Colonic mucosa (tissue), 4 donors: Measurements from ENCODE around the gene COL6A2. TPM values are rescaled to one million over a fixed set of nuclear protein-coding genes. Genes with fewer than 3 reads are reported as not detected.

ENCODE experiments used
- DNase-seq: peaks from one replicate; pipeline ENCODE4 v3.0.0-alpha.2; 2020
- H3K27ac ChIP-seq: fragments of 200-600 bp; one replicate; pipeline ENCODE4 v1.8.0; 2021
- H3K27me3 ChIP-seq: fragments of 200-600 bp; one replicate; pipeline ENCODE4 v1.8.0; 2021
- H3K36me3 ChIP-seq: fragments of 200-600 bp; one replicate; pipeline ENCODE4 v1.8.0; 2021
- H3K4me1 ChIP-seq: fragments of 200-600 bp; one replicate; pipeline ENCODE4 v1.8.0; 2021; ENCODE audit warnings: mild to moderate bottlenecking
- H3K4me3 ChIP-seq: fragments of 200-600 bp; one replicate; pipeline ENCODE4 v1.8.0; 2021
- H3K9ac ChIP-seq, 2 donors: one replicate each; pipeline ENCODE4 v1.7.0; 2013; ENCODE audit warnings: control low read depth in 2 of 2, low read depth in 2 of 2, low read length in 2 of 2
- H3K9me3 ChIP-seq: fragments of 200-600 bp; one replicate; pipeline ENCODE4 v1.8.0; 2021
- CTCF ChIP-seq: fragments of 200-600 bp; IDR thresholded peaks from one replicate; pipeline ENCODE4 v1.8.0; 2022; ENCODE audit warnings: antibody characterized with exemption, mild to moderate bottlenecking
- intact Hi-C: fragments of 100-400 bp; cut with DNase I; formaldehyde crosslinking; loops from one replicate; pipeline ENCODE4 v1.14.1; 2022
- total RNA-seq, 2 donors: library from RNA; stranded (reverse); fragmentation: NEBNext Ultra II Directional in 1 of 2; extraction: Animal tissue kit (Norgen Biotek cat#: 25700) in 1 of 2; gene quantifications; one replicate each; pipeline ENCODE4 v1.2.1, GENCODE V29; 2021
- donor health status: healthy.
- donor health status: DM: no; HTN: no; CAD: no.
- donor health status: DM: no; HTN: no; CAD: no.

Gene COL6A2
- 100 to 1,000 TPM in 1 of 2 donors, 10 to 100 TPM in 1; 55.7 to 190 TPM for total RNA-seq

- Histone ChIP-seq H3K9me3 (no peaks in the 10 kb centered on the region), H3K27me3 (peaks cover 22% of the 10 kb centered on the region), H3K27ac (peak within 1 kb of the TSS; percentile 75), H3K36me3 (no peaks in the 10 kb centered on the region), H3K4me1 (no peaks in the 10 kb centered on the region), H3K9ac (peak within 1 kb of the TSS; percentile 51 to 84), H3K4me3 (peak within 1 kb of the TSS; percentile 45)
- intact Hi-C loops = loop anchor here (5.0 kb wide), 1 partner anchor 115 kb away; the partner anchor contains the start of gene COL6A1
- TF ChIP-seq CTCF = peak; percentile 16
- peak; percentile 40 for DNase-seq
Observed at GRCh38 chr21:46097336-46098293, at the start of gene COL6A2. Gene COL6A2, plus strand, starts transcription at chr21:46098112.

- H3K9me3 ChIP-seq = no peaks in the 10 kb centered on the region
- no peaks in the 10 kb centered on the region for H3K27me3 ChIP-seq
- no peaks in the 10 kb centered on the region for H3K36me3 ChIP-seq
- peak overlapping the region; percentile 65 for H3K27ac ChIP-seq
- no peaks in the 10 kb centered on the region for H3K4me1 ChIP-seq
- no peak for TF ChIP-seq CTCF
- peak; percentile 62 for DNase-seq
- peak overlapping the region; percentile 24 to 34 for H3K9ac ChIP-seq
- no peak overlapping the region for H3K4me3 ChIP-seq
- intact Hi-C loops = no loop called here
Observed at GRCh38 chr21:46048926-46049889, 48.7 kb upstream of the COL6A2 start.

GRCh38 chr21:46049890-46050667 is 47.8 kb upstream of the COL6A2 start:
- no peak for DNase-seq
- Histone ChIP-seq H3K9ac (peak overlapping the region; percentile 12 to 16), H3K4me3 (no peak overlapping the region), H3K4me1 (no peaks in the 10 kb centered on the region), H3K9me3 (no peaks in the 10 kb centered on the region), H3K27ac (peak overlapping the region; percentile 65), H3K27me3 (no peaks in the 10 kb centered on the region), H3K36me3 (no peaks in the 10 kb centered on the region)
- intact Hi-C loops = no loop called here
- TF ChIP-seq CTCF = no peak

GRCh38 chr21:46050668-46051378 is 47.1 kb upstream of the COL6A2 start:
- no peaks in the 10 kb centered on the region for H3K4me1 ChIP-seq
- H3K27ac ChIP-seq = no peak overlapping the region
- peak overlapping the region in 1 of 2 donors; percentile 7 for H3K9ac ChIP-seq
- TF ChIP-seq CTCF = no peak
- H3K4me3 ChIP-seq = no peak overlapping the region
- no peaks in the 10 kb centered on the region for H3K9me3 ChIP-seq
- no peaks in the 10 kb centered on the region for H3K27me3 ChIP-seq
- no peaks in the 10 kb centered on the region for H3K36me3 ChIP-seq
- DNase-seq = no peak
- intact Hi-C loops = no loop called here
